MM.1S (cell line): ENCODE data around the gene ETFB.

Experiments
- CTCF ChIP-seq: fragments of 300-600 bp; sonication (generic); IDR thresholded peaks from 2 replicates; pipeline ENCODE4 v1.5.1; 2016; ENCODE audit warnings: antibody characterized with exemption, low read length, mixed read lengths
- EZH2phosphoT487 ChIP-seq: fragments of 300-600 bp; sonication (generic); IDR thresholded peaks from 2 replicates; pipeline ENCODE4 v1.6.1; 2018; ENCODE audit warnings: antibody characterized with exemption, low read length

GRCh38 chr19:51337141-51337860 lies 28.9 kb downstream of the ETFB start:
- no peak for TF ChIP-seq CTCF
- TF ChIP-seq EZH2phosphoT487: no peak
